ENCODE measurements around the gene SLC49A3. TPM values are rescaled to one million over a fixed set of nuclear protein-coding genes. Genes with fewer than 3 reads are reported as not detected.
"Not testable (repeated sequence)": the region's sequence is repeated elsewhere in the genome, so short reads cannot be mapped to it uniquely, and the experiment has no call there.

SLC49A3 gene
- total RNA-seq: 0.66 and 1.0 TPM in 2 replicates

DNA sequence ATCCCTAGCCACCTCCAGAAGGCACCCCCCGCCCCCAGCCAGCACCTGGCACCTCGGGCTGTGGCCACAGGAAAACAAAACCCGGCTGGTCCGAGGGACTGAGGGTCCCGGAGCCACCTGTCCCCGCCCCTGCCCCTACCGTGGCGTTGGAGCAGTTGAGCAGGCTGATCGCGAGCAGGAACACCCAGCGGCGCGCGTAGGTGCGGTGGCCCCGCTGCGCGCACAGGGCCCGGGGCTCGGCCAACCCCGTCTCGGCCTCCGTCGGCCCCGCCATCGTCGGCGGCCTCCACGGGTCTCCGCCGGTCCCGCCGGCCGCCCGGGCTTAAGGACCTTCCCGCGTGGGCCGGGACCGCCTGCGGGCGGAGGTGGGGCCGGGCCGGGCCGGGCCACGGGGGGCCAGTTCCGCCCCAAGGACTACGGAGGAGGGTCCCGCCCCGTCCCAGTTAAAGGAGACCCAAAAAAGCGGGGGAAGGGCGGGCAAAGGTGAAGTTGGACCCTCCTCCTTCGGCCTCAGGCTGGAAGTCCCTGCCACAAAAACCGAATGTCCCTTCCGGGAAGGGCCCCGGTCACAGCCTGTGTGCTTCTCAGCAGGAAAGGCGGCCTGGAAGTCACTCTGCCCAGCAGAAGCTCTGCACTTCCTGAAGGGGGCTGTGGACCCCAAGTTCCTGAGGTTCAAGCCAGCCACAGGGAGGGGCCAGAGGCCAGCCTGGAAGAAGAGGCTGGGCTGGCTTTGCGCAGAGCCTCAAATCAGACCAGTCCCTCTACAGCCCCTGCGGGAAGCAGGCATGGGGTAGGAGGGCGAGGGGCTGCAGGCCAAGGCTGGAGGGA lies at the start of gene SLC49A3:
Gene SLC49A3, minus strand, starts transcription at position 298 of the 828 bp plus-strand sequence. Its CDS starts 24 bp downstream, at position 274.
- intact Hi-C loops (cut with micrococcal nuclease): no loop called here

GRCh38 chr4:736561-736960 lies 47.6 kb upstream of the SLC49A3 start:
- intact Hi-C loops (cut with micrococcal nuclease): not testable (repeated sequence)

GRCh38 chr4:735583-735982 lies 46.6 kb upstream of the SLC49A3 start:
- intact Hi-C loops (cut with micrococcal nuclease): no loop called here

GRCh38 chr4:734951-735350 lies 46.0 kb upstream of the SLC49A3 start:
- intact Hi-C loops (cut with micrococcal nuclease): no loop called here

DNA sequence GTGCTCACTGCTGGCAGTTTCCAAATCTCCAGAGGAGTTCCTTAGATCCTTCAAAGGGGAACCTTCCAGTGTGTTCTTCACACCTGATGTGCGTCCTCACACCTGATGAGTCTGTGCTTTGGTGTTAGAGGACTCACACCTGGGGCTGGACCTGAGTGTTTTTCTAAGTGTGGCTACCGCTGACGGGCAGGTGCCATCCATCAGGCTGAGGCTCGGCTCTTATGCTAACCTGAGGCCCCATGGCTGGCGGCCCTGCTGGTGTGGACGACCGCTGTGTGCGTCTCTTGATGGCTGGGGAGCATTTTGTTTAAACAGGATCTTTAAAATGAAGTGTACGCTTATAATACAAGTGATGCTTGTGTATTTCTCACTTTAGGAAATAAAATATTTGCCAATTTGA lies 45.1 kb upstream of the SLC49A3 start:
- intact Hi-C loops (cut with micrococcal nuclease): no loop called here

- intact Hi-C loops (cut with micrococcal nuclease): no loop called here
Measured at GRCh38 chr4:733631-733980, 44.7 kb upstream of the SLC49A3 start.

- intact Hi-C loops (cut with micrococcal nuclease): no loop called here
Measured at GRCh38 chr4:732911-733630, 44.1 kb upstream of the SLC49A3 start.

- intact Hi-C loops (cut with micrococcal nuclease): no loop called here
Measured at GRCh38 chr4:732486-732885, 43.5 kb upstream of the SLC49A3 start.

- intact Hi-C loops (cut with micrococcal nuclease): not testable (repeated sequence)
Measured at GRCh38 chr4:731954-732353, 43.0 kb upstream of the SLC49A3 start.

- intact Hi-C loops (cut with micrococcal nuclease): not testable (repeated sequence)
Measured at GRCh38 chr4:730946-731904, 42.3 kb upstream of the SLC49A3 start.

DNA sequence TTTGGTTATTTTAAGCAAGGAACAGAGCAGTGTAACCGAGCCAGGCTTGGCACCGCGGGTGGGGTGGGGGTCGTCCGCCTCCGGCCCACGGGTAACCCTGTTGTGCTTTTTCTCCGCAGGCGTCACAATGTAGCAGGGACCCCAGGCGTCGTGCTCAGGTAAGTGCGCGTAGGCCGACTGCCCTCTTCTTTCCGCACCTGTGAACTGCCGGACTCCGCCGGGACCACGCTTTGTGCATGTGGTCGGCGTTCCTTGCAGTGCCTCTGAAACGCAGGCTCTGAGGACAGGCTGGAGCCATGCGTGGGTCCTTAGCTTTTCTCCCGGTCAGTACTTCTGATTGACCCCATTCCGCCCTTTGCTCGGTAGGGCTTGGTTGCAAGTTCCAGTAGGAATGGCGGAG lies 41.6 kb upstream of the SLC49A3 start:
- intact Hi-C loops (cut with micrococcal nuclease): no loop called here

DNA sequence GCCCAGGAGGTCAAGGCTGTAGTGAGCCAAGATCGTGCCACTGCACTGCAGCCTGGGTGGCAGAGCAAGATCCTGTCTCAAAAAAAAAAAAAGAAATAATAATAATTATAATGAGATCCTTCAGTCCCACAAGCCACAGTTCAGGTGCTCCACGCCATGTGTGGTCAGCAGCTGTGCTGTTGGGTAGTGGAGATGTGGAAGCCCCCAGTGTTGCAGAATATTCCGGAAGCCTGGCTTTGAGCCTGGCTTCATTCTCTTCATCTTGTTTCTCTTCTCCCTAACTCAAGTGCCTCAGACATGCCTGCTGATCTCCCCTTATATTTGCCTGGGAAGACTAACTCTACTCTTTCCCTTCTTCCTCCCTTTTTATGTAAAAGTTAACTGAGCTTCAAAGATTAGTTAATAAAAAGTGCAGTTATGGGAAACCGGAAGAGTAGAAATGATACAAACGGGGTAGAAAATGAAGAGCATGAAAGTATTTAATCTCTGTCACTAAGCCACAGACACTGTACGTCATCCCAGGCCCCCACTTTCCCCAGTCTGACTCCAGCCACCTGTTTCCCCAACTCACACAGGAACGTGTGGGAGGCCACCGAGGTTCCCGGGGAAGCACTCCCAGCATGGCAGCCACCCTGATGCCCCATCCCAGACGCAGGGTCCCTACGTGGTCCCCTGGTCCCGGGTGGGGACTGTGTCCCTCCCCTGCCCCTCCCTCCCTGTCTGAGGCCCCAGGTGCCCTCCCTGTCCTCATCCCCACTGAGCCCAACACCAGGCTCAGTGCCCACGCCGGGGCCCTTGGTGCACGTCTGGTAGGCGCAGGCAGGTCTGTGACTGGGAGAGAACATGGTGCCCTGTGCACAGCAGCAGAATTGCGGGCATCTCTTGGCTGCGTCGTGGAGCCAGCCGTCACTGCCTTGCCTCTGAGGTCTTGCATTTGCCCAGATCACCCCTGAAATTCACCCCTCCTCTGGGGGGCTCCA lies 40.7 kb upstream of the SLC49A3 start:
- intact Hi-C loops (cut with micrococcal nuclease): no loop called here

GRCh38 chr4:727576-727975 lies 38.6 kb upstream of the SLC49A3 start:
- intact Hi-C loops (cut with micrococcal nuclease): no loop called here

DNA sequence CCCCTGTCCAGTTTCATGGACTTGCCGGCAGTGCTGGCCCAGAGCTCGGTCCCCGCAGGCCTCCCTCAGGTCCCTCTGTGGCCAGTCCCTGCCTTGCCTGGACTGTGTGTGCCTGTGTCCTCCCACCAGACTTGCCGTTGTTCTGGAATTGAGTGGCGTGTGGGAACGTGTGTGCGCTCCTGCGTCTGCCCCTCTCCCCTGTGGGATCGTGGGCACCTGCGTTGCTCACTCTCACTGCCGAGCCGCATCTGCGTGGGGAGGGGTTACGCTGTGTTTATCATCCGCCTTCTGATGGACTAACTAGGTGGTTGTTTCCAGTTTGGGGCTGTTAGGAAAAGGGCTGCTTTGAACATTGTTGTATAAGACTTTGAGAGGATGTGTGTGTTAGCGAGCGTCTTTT lies 37.9 kb upstream of the SLC49A3 start:
- intact Hi-C loops (cut with micrococcal nuclease): no loop called here

- intact Hi-C loops (cut with micrococcal nuclease): no loop called here
Measured at GRCh38 chr4:726235-726787, 37.4 kb upstream of the SLC49A3 start.

- intact Hi-C loops (cut with micrococcal nuclease): no loop called here
Measured at GRCh38 chr4:725391-726234, 36.7 kb upstream of the SLC49A3 start.

DNA sequence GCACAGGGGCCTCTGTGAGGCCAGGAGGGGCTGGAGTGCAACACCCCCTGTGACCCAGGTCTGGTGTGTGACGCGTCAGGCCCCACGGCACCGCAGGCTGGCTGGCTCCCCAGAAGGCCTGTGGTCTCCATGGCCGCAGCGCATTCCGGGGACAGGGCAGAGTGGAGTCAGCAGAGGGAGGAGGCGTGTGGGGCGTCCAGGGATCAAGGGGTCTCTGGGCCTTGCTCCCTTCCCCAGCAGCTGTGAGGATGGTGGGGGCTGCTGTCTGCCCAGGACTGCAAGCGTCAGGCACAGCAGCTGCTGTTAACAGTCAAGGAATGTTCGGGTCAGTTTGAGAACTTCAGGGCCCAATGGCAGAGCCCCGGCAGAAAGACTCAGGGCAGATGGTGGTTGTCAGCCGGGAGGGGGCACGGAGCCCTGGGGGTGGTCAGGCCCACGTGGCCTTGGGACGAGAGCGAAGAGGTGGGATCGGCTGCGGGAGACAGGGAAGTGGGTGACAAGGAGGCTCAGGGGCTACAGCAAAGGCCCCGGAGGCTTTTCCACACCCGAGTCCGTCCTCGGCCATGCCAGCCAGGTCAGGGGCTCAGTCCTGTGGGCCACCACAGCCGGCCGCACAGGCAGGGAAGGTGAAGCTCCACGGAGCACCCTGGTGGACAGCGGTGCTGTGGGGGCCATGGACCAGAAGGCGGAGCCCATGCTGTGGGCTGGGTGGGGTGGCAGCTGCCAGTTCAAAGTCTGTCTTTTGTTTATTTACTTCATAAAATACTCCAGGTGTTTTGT lies 35.0 kb upstream of the SLC49A3 start:
- intact Hi-C loops (cut with micrococcal nuclease): no loop called here

GRCh38 chr4:722851-723360 lies 34.0 kb upstream of the SLC49A3 start:
- intact Hi-C loops (cut with micrococcal nuclease): no loop called here

Data from T-helper 1 cell treated with Interleukin-12 subunit alpha and Interleukin-12 subunit beta and Interleukin-4 antibody, amounts not matched to agents 30 ng/mL and 1 ng/mL, for 36 hours (primary cell).